ENCODE data around the gene CCND1. TPM values are rescaled to one million over a fixed set of nuclear protein-coding genes. Genes with fewer than 3 reads are reported as not detected.

The CCND1 gene
- total RNA-seq, 3 donors from 2014 or later (not counting 1 experiment from before 2014, with no cell fraction given) = 1.4 to 2.3 (median 2.3) TPM

GRCh38 chr11:69649576-69649900 lies 8.6 kb downstream of the CCND1 start:
- no peak for DNase-seq
- Mint-ChIP-seq H3K36me3 (no peaks in the 10 kb centered on the region), H3K27ac (no peak overlapping the region), H3K4me1 (no peaks in the 10 kb centered on the region), H3K9me3 (no peaks in the 10 kb centered on the region), H3K4me3 (no peak overlapping the region), H3K27me3 (ENCODE audit: low read depth in 2 of 2) (no peaks in the 10 kb centered on the region)
- H3K4me1 ChIP-seq (ENCODE audit: control insufficient read depth, insufficient read depth, low read length) = peaks cover 3% of the 10 kb centered on the region
- no peak for ATAC-seq
- 97% methylated on average over 10 of the region's 10 CpGs for WGBS (ENCODE audit: insufficient coverage)
- no peaks in the 10 kb centered on the region for H3K9me3 ChIP-seq (ENCODE audit: control insufficient read depth, insufficient read depth, low read length)
- TF ChIP-seq CTCF (IDR thresholded peaks at IDR 0.05) = no peak
- H3K4me3 ChIP-seq (ENCODE audit: low read length) = no peak overlapping the region
- intact Hi-C loops (cut with micrococcal nuclease) = no loop called here
- no peaks in the 10 kb centered on the region for H3K36me3 ChIP-seq (ENCODE audit: control insufficient read depth, insufficient read depth, low read length)
- no peak overlapping the region for H3K27ac ChIP-seq (ENCODE audit: low read length)
- H3K27me3 ChIP-seq (ENCODE audit: control insufficient read depth, insufficient read depth, low read length) = no peaks in the 10 kb centered on the region

GRCh38 chr11:69650081-69650831 lies 9.3 kb downstream of the CCND1 start:
- no peaks in the 10 kb centered on the region for H3K36me3 ChIP-seq (ENCODE audit: control insufficient read depth, insufficient read depth, low read length)
- 75% methylated on average over 24 of the region's 24 CpGs for WGBS (ENCODE audit: insufficient coverage)

GRCh38 chr11:69650832-69651344 lies 9.9 kb downstream of the CCND1 start:
- no peak for TF ChIP-seq CTCF (IDR thresholded peaks at IDR 0.05)
- Histone ChIP-seq H3K4me1 (ENCODE audit: control insufficient read depth, insufficient read depth, low read length) (peaks cover 3% of the 10 kb centered on the region), H3K9me3 (ENCODE audit: control insufficient read depth, insufficient read depth, low read length) (no peaks in the 10 kb centered on the region), H3K4me3 (ENCODE audit: low read length) (no peak overlapping the region), H3K27ac (ENCODE audit: low read length) (no peak overlapping the region), H3K36me3 (ENCODE audit: control insufficient read depth, insufficient read depth, low read length) (no peaks in the 10 kb centered on the region), H3K27me3 (ENCODE audit: control insufficient read depth, insufficient read depth, low read length) (no peaks in the 10 kb centered on the region)
- intact Hi-C loops (cut with micrococcal nuclease) = no loop called here
- DNase-seq = no peak
- H3K36me3 Mint-ChIP-seq = no peaks in the 10 kb centered on the region
- H3K9me3 Mint-ChIP-seq = no peaks in the 10 kb centered on the region
- no peaks in the 10 kb centered on the region for H3K27me3 Mint-ChIP-seq (ENCODE audit: low read depth in 2 of 2)
- ATAC-seq = no peak
- no peaks in the 10 kb centered on the region for H3K4me1 Mint-ChIP-seq
- 95% methylated on average over 23 of the region's 23 CpGs for WGBS (ENCODE audit: insufficient coverage)
- no peak overlapping the region for H3K27ac Mint-ChIP-seq
- no peak overlapping the region for H3K4me3 Mint-ChIP-seq

More at GRCh38 chr11:69650081-69650831, 9.3 kb downstream of the CCND1 start:
- no peak for ATAC-seq
- Histone ChIP-seq H3K27me3 (ENCODE audit: control insufficient read depth, insufficient read depth, low read length) (no peaks in the 10 kb centered on the region), H3K4me1 (ENCODE audit: control insufficient read depth, insufficient read depth, low read length) (peaks cover 3% of the 10 kb centered on the region), H3K27ac (ENCODE audit: low read length) (no peak overlapping the region), H3K9me3 (ENCODE audit: control insufficient read depth, insufficient read depth, low read length) (no peaks in the 10 kb centered on the region), H3K4me3 (ENCODE audit: low read length) (no peak overlapping the region)
- Mint-ChIP-seq H3K9me3 (no peaks in the 10 kb centered on the region), H3K27ac (no peak overlapping the region), H3K4me1 (no peaks in the 10 kb centered on the region), H3K4me3 (no peak overlapping the region), H3K36me3 (no peaks in the 10 kb centered on the region), H3K27me3 (ENCODE audit: low read depth in 2 of 2) (no peaks in the 10 kb centered on the region)
- intact Hi-C loops (cut with micrococcal nuclease) = no loop called here
- no peak for TF ChIP-seq CTCF (IDR thresholded peaks at IDR 0.05)
- no peak for DNase-seq
